Measurements from ENCODE around the gene BLOC1S6.

DNA sequence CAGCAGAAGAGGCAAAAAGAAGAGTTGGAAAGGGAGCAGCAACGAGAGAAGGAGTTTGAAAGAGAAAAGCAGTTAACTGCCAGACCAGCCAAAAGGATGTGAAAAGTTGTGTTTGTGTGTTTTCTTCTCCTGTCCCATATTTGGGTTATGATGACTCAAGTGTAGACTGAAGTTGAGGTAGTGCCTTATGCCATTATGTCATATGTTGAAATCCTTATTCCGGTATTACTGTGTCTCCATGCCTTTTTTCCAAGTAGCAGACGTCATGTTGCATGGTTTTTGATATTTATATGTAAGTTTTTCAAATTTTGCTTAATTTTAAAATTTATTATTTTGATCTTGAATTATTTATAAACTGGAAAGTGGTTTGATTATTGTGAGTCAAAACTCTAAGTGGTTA is 19.2 kb downstream of the BLOC1S6 start:
- TF ChIP-seq TAF1 (IDR thresholded peaks at IDR 0.05; ENCODE audit: borderline replicate concordance, insufficient read depth, low read length) = no peak
- TF ChIP-seq, protein P1, sequence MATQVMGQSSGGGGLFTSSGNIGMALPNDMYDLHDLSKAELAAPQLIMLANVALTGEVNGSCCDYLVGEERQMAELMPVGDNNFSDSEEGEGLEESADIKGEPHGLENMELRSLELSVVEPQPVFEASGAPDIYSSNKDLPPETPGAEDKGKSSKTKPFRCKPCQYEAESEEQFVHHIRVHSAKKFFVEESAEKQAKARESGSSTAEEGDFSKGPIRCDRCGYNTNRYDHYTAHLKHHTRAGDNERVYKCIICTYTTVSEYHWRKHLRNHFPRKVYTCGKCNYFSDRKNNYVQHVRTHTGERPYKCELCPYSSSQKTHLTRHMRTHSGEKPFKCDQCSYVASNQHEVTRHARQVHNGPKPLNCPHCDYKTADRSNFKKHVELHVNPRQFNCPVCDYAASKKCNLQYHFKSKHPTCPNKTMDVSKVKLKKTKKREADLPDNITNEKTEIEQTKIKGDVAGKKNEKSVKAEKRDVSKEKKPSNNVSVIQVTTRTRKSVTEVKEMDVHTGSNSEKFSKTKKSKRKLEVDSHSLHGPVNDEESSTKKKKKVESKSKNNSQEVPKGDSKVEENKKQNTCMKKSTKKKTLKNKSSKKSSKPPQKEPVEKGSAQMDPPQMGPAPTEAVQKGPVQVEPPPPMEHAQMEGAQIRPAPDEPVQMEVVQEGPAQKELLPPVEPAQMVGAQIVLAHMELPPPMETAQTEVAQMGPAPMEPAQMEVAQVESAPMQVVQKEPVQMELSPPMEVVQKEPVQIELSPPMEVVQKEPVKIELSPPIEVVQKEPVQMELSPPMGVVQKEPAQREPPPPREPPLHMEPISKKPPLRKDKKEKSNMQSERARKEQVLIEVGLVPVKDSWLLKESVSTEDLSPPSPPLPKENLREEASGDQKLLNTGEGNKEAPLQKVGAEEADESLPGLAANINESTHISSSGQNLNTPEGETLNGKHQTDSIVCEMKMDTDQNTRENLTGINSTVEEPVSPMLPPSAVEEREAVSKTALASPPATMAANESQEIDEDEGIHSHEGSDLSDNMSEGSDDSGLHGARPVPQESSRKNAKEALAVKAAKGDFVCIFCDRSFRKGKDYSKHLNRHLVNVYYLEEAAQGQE (IDR thresholded peaks at IDR 0.05; ENCODE audit: insufficient read depth in 1 of 2, low read depth in 2 of 2, low read length in 2 of 2) = no peak

Data from PFSK-1 (cell line).